ENCODE measurements around the gene TMEM220.
"Not testable (repeated sequence)": the region's sequence is repeated elsewhere in the genome, so short reads cannot be mapped to it uniquely, and the experiment has no call there.

Gene TMEM220

GRCh38 chr17:10754861-10755591 is 25.2 kb upstream of the TMEM220 start:
- DNase-seq (ENCODE audit: low spot score) (peak; percentile 14), FAIRE-seq (no peak)

GRCh38 chr17:10754109-10754508 is 24.3 kb upstream of the TMEM220 start:
- FAIRE-seq = no peak

GRCh38 chr17:10752696-10753095 is 22.9 kb upstream of the TMEM220 start:
- DNase-seq (ENCODE audit: low spot score) (no peak), FAIRE-seq (no peak)

More at GRCh38 chr17:10754109-10754508, 24.3 kb upstream of the TMEM220 start:
- no peak for DNase-seq (ENCODE audit: low spot score)

- DNase-seq (ENCODE audit: low spot score) (no peak), FAIRE-seq (no peak)
Observed at GRCh38 chr17:10751563-10751962, 21.7 kb upstream of the TMEM220 start.

GRCh38 chr17:10750210-10750609 is 20.4 kb upstream of the TMEM220 start:
- FAIRE-seq (no peak), DNase-seq (ENCODE audit: low spot score) (no peak)

- no peak for FAIRE-seq
- DNase-seq (ENCODE audit: low spot score) = no peak
Observed at GRCh38 chr17:10748531-10749181, 18.8 kb upstream of the TMEM220 start.

GRCh38 chr17:10745231-10745630 is 15.4 kb upstream of the TMEM220 start:
- no peak for FAIRE-seq
- no peak for DNase-seq (ENCODE audit: low spot score)

GRCh38 chr17:10744501-10745000 is 14.7 kb upstream of the TMEM220 start:
- no peak for DNase-seq (ENCODE audit: low spot score)
- FAIRE-seq = no peak

GRCh38 chr17:10743316-10744009 is 13.6 kb upstream of the TMEM220 start:
- FAIRE-seq (no peak), DNase-seq (ENCODE audit: low spot score) (no peak)

GRCh38 chr17:10742431-10742830 is 12.6 kb upstream of the TMEM220 start:
- no peak for DNase-seq (ENCODE audit: low spot score)
- FAIRE-seq = no peak

- no peak for FAIRE-seq
Observed at GRCh38 chr17:10741416-10742135, 11.8 kb upstream of the TMEM220 start.

GRCh38 chr17:10739386-10739785 is 9.6 kb upstream of the TMEM220 start:
- FAIRE-seq (no peak), DNase-seq (ENCODE audit: low spot score) (no peak)

More at GRCh38 chr17:10741416-10742135, 11.8 kb upstream of the TMEM220 start:
- DNase-seq (ENCODE audit: low spot score) = no peak

- DNase-seq (ENCODE audit: low spot score) (no peak), FAIRE-seq (no peak)
Observed at GRCh38 chr17:10738521-10739258, 8.9 kb upstream of the TMEM220 start.

- no peak for FAIRE-seq
- no peak for DNase-seq (ENCODE audit: low spot score)
Observed at GRCh38 chr17:10737736-10738135, 7.9 kb upstream of the TMEM220 start.

GRCh38 chr17:10737168-10737622 is 7.4 kb upstream of the TMEM220 start:
- DNase-seq (ENCODE audit: low spot score) (peak; percentile 58), FAIRE-seq (no peak)

- FAIRE-seq = no peak
Observed at GRCh38 chr17:10735821-10736220, 6.0 kb upstream of the TMEM220 start.

GRCh38 chr17:10735251-10735650 is 5.4 kb upstream of the TMEM220 start:
- no peak for DNase-seq (ENCODE audit: low spot score)
- FAIRE-seq = no peak

More at GRCh38 chr17:10735821-10736220, 6.0 kb upstream of the TMEM220 start:
- no peak for DNase-seq (ENCODE audit: low spot score)

- FAIRE-seq (no peak), DNase-seq (ENCODE audit: low spot score) (no peak)
Observed at GRCh38 chr17:10733666-10734065, 3.8 kb upstream of the TMEM220 start.

- FAIRE-seq; DNase-seq (ENCODE audit: low spot score): not testable (repeated sequence)
Observed at GRCh38 chr17:10732121-10732520, 2.3 kb upstream of the TMEM220 start.

GRCh38 chr17:10731408-10731879 is 1.6 kb upstream of the TMEM220 start:
- no peak for DNase-seq (ENCODE audit: low spot score)
- no peak for FAIRE-seq

Measured in urothelium cell line (cell line).